Daoy (cell line): ENCODE measurements around the gene ADD3. TPM values are rescaled to one million over a fixed set of nuclear protein-coding genes. Genes with fewer than 3 reads are reported as not detected.
"Not testable (repeated sequence)": the region's sequence is repeated elsewhere in the genome, so short reads cannot be mapped to it uniquely, and the experiment has no call there.

Experiments
- DNase-seq: peaks from one replicate; pipeline ENCODE4 v3.0.0-alpha.2; 2015; ENCODE audit warnings: low read depth
- total RNA-seq: library from RNA; depleted of rRNA; stranded (reverse); fragments of >200 nt; shearing (Covaris generic); gene quantifications from 2 replicates; pipeline ENCODE4 v1.2.3, GENCODE V29; 2014

ADD3 gene
- total RNA-seq, 1 experiment from 2014 or later = 26.5 TPM

- DNase-seq = no peak
Observed at GRCh38 chr10:109975244-109976190, 32.3 kb upstream of the ADD3 start.

GRCh38 chr10:109976681-109977080 is 31.1 kb upstream of the ADD3 start:
- no peak for DNase-seq

DNA sequence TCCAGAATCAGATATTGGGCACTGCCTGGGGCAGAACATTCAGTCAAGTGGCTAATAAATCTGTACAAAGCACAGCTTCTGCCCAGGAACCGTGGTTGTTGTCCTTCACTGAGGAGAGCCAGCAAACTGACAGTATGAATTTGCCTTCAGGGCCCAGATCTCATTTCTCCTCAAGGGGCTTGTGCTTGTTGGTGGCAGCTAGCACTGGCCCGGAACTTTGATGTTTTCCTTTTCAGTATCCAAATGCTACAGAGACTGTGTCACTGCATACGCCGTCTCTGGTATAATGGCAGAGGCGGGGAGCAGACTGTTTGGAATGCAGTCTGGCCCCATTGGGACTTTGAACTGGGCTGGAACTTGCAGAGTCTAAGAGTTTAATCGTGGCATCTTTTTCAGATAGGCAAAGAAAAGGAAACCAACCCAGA is 30.4 kb upstream of the ADD3 start:
- peak; percentile 23 for DNase-seq

- peak; percentile 31 for DNase-seq
Observed at GRCh38 chr10:109978481-109978880, 29.3 kb upstream of the ADD3 start.

DNA sequence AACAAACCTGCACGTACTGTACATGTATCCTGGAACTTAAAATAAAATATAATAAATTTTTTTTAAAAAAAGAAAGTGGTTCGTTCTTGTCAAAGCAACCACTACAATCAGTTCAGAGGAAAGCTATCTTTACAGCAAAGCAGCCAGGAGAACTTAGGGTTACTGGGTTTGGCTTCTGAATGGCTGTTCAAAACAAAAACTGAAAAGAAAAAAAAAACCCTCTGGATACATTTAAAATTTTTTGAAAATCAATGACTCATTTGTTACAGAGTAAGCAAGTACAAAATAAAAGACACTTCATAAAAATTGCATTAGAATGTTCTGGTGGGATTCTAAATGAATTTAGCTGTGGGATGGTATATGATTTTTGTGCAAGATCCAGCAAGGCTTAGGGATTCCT is 28.6 kb upstream of the ADD3 start:
- no peak for DNase-seq

GRCh38 chr10:109981650-109982049 is 26.1 kb upstream of the ADD3 start:
- DNase-seq = no peak

- DNase-seq = no peak
Observed at GRCh38 chr10:109982123-109982522, 25.7 kb upstream of the ADD3 start.

- DNase-seq = no peak
Observed at GRCh38 chr10:109982812-109983211, 25.0 kb upstream of the ADD3 start.

- no peak for DNase-seq
Observed at GRCh38 chr10:109984013-109984412, 23.8 kb upstream of the ADD3 start.

DNA sequence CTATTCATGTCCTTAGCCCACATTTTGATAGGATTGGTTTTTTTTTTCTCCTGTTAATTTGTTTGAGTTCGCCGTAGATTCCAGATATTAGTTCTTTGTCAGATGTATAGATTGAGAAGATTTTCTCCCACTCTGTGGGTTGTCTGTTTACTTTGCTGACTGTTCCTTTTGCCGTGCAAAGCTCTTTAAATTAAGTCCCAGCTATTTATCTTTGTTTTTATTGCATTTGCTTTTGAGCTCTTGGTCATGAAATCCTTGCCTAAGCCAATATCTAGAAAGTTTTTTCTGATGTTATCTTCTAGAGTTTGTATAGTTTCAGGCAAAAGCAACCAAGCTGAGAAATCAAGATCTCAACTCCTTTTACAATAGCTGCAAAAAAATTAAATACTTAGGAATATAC is 22.0 kb upstream of the ADD3 start:
- DNase-seq = not testable (repeated sequence)

DNA sequence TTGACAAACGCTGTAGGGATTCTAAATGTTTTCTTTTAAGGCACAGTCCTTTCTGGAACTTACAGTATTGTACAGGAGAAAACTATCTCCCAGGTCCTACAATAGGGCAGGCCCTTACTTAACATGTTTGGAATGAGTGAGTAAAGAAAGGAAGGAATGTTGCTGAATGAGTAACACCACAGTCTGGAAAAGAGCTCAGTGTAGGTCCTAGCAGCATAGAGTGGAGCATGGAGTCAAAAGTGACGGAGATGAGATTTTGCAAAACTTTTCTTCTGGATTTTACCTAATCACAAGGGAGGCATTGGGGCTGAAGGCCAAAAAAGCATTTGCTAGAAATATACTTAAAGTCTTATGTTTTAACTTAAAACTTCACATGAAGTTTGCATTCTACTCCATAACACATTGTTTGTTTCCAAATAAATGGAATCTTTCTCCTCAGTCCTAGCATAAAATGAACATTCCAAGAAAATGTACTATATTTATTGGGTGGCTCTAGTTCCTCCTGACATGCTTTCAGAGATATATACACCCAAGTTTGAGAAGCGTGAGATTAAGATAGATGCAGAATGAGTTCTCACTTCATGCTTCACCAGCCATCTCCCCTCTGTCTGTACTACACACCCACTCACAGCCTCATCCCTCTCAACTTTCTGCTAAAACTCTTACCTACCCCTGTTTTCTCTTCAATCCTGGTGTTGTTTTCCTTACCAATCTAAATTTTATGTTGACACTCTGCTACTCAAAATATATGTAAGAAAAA is 20.2 kb upstream of the ADD3 start:
- DNase-seq = no peak

- DNase-seq = no peak
Observed at GRCh38 chr10:109988212-109988596, 19.6 kb upstream of the ADD3 start.

DNA sequence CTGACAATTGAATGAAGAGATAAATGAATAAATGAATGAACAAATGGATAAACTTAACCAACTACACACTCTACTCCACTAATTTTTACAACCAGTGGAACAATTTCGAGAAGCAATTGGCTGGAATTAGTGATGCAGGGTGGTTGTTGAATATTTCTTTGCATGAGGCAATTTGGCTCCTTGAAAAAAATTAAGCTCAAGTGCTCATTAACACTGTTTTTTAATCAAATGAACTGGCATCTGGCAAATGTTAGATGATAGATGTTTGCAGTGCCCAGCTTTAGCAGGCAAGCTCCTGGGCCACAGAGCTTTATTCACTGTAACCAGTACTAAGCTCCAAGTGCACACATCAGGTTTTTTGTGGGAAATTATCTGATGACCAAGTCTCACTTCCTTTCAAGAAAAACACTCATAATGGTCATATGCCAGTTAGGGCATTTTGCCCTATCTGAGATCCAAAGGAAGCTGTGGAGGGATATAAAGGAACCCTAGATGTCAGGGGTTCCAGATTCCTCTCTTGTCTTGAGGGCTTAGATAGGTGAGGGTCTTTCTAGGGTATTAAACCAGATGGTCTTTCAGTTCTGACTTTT is 16.4 kb upstream of the ADD3 start:
- DNase-seq = no peak

DNA sequence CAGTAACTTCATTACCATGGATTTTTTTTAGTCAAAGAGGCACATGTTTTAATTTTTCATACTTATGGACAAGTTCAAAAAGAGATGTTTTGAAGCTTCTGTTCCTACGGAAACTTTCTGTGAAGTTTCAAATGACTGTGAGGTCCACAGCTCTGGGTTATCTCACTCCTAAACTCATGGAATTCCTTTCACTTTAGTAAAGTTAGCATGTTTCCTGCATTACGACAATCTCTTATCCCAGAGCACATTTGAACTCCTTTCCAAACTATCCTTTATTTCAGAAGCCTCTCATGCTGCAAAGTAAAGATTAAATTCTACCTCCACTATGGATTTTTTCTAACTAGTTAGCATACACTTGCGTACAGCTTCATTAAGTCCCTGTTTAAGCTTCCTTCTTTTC is 15.3 kb upstream of the ADD3 start:
- no peak for DNase-seq

- DNase-seq = no peak
Observed at GRCh38 chr10:109993551-109994330, 14.0 kb upstream of the ADD3 start.

- DNase-seq = no peak
Observed at GRCh38 chr10:109994711-109995577, 12.8 kb upstream of the ADD3 start.

DNA sequence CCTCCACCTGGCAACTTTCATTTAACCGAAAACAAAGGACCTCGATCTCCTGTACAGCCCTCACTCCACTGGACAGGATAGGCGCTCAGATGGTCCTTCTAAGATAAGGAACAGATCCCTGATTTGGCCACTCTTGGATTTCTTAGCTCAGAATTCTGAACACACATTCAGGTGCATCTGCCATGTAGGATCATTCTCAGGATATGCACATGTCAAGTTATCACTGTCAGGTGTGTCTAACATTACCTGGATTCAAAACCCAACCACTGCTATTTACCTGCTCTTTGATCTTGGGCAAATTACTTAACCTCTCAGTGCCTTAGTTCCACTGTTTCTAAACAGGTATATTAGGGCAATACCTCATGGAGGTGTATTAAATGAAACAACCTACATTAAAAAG is 12.2 kb upstream of the ADD3 start:
- DNase-seq = no peak

DNA sequence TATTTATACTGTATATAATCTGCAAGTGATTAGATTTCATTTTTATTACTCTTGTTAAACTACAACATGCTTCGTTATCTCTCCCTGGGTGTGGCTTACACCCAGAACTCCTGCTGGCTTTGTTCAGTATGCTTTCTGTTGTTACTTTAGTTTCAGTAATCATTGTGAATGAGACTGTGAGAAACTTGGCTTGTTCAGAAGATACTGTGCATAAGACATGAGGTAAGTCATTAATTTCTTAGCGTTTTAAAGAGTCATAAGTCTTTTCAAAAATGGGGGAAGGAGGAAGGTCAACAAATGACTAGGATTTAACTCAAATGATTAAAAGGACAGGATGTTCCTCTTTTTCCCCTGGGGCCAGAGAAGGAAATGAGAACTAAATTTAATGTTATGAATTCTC is 11.6 kb upstream of the ADD3 start:
- DNase-seq = no peak

- no peak for DNase-seq
Observed at GRCh38 chr10:109996766-109997171, 11.0 kb upstream of the ADD3 start.

- no peak for DNase-seq
Observed at GRCh38 chr10:109997233-109997632, 10.6 kb upstream of the ADD3 start.

DNA sequence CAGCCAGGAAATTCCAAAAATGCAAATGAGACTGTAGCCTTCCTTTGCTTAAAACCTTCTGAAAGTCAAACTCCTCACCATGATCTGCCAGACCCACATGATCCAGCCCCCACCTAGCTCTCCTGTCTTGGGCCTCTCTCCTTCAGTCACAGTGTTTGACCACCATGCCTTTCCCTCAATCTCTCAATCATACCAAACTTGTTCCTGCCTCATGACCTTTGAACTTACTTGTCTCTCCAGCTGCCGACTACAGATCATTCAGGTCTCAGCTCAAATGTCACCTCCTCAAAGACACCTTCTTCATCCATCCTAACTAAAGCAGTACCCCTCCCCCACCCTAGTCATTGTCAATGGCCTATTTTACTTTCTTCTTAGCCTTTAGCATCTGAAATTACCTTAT is 9.3 kb upstream of the ADD3 start:
- no peak for DNase-seq
